ENCODE data around the gene OR2Z1.

Gene OR2Z1

GRCh38 chr19:8688930-8689329, 32.5 kb upstream of the OR2Z1 start:
- no peak for DNase-seq
- Histone ChIP-seq H3K4me1 (no peaks in the 10 kb centered on the region), H3K27me3 (peaks cover 0 to 35% of the 10 kb centered on the region in 2 donors), H3K9me3 (no peaks in the 10 kb centered on the region), H3K36me3 (no peaks in the 10 kb centered on the region), H3K4me3 (no peak overlapping the region), H3K27ac (no peak overlapping the region)
- intact Hi-C loops (cut with DNase I; ENCODE audit: low total_unique reads), result no loop called here
- TF ChIP-seq, protein P1, sequence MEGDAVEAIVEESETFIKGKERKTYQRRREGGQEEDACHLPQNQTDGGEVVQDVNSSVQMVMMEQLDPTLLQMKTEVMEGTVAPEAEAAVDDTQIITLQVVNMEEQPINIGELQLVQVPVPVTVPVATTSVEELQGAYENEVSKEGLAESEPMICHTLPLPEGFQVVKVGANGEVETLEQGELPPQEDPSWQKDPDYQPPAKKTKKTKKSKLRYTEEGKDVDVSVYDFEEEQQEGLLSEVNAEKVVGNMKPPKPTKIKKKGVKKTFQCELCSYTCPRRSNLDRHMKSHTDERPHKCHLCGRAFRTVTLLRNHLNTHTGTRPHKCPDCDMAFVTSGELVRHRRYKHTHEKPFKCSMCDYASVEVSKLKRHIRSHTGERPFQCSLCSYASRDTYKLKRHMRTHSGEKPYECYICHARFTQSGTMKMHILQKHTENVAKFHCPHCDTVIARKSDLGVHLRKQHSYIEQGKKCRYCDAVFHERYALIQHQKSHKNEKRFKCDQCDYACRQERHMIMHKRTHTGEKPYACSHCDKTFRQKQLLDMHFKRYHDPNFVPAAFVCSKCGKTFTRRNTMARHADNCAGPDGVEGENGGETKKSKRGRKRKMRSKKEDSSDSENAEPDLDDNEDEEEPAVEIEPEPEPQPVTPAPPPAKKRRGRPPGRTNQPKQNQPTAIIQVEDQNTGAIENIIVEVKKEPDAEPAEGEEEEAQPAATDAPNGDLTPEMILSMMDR (IDR thresholded peaks at IDR 0.05), result no peak

- no peaks in the 10 kb centered on the region for H3K9me3 ChIP-seq
- no peak overlapping the region for H3K4me3 ChIP-seq
- H3K4me1 ChIP-seq, result no peaks in the 10 kb centered on the region
- peaks cover 0 to 47% of the 10 kb centered on the region in 2 donors for H3K27me3 ChIP-seq
- intact Hi-C loops (cut with DNase I; ENCODE audit: low total_unique reads), result no loop called here
- no peaks in the 10 kb centered on the region for H3K36me3 ChIP-seq
- TF ChIP-seq, protein P1 (IDR thresholded peaks at IDR 0.05), result no peak
- no peak for DNase-seq
- H3K27ac ChIP-seq, result no peak overlapping the region
These were observed 30.5 kb upstream of the OR2Z1 start for GRCh38 chr19:8690753-8691539.

GRCh38 chr19:8695501-8695900, 25.9 kb upstream of the OR2Z1 start:
- Histone ChIP-seq H3K27me3 (peaks cover 0 to 70% of the 10 kb centered on the region in 2 donors), H3K4me3 (no peak overlapping the region), H3K27ac (no peak overlapping the region), H3K9me3 (no peaks in the 10 kb centered on the region), H3K4me1 (no peaks in the 10 kb centered on the region), H3K36me3 (no peaks in the 10 kb centered on the region)
- DNase-seq, result no peak
- TF ChIP-seq, protein P1 (IDR thresholded peaks at IDR 0.05), result no peak
- intact Hi-C loops (cut with DNase I; ENCODE audit: low total_unique reads), result no loop called here

DNA sequence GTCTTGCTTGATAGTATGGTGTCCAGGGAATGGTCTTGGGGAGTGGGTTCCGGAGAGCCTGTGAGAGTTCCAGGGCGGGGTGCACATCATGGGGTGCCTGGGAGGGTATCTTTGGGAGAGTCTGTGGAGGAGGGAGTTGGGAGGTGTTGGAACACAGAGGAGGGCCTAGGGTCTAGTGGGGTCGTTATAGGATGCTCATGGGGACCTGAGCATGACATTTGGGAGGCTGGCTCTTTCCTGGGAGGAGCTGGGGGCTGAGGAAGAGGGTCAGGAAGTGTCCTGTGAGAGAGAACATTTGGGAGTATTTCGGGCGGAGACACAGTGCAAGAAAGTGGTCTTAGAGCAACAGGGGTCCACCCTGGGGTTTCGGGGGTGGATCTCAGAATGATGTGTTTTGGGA, 25.5 kb upstream of the OR2Z1 start:
- no peak for DNase-seq
- intact Hi-C loops (cut with DNase I; ENCODE audit: low total_unique reads), result no loop called here
- no peaks in the 10 kb centered on the region for H3K9me3 ChIP-seq
- no peaks in the 10 kb centered on the region for H3K36me3 ChIP-seq
- peaks cover 0 to 66% of the 10 kb centered on the region in 2 donors for H3K27me3 ChIP-seq
- TF ChIP-seq, protein P1 (IDR thresholded peaks at IDR 0.05), result no peak
- H3K27ac ChIP-seq, result no peak overlapping the region
- H3K4me1 ChIP-seq, result no peaks in the 10 kb centered on the region
- no peak overlapping the region for H3K4me3 ChIP-seq

GRCh38 chr19:8696993-8697392, 24.4 kb upstream of the OR2Z1 start:
- intact Hi-C loops (cut with DNase I; ENCODE audit: low total_unique reads), result no loop called here
- Histone ChIP-seq H3K27me3 (peaks cover 0 to 64% of the 10 kb centered on the region in 2 donors), H3K27ac (no peak overlapping the region), H3K9me3 (no peaks in the 10 kb centered on the region), H3K4me3 (no peak overlapping the region), H3K4me1 (no peaks in the 10 kb centered on the region), H3K36me3 (no peaks in the 10 kb centered on the region)
- no peak for DNase-seq
- TF ChIP-seq, protein P1 (IDR thresholded peaks at IDR 0.05), result no peak

Measured in tibial artery (tissue), 4 donors.